H1 (cell line): ENCODE results near the gene STKLD1. TPM values are rescaled to one million over a fixed set of nuclear protein-coding genes. Genes with fewer than 3 reads are reported as not detected.

ENCODE experiments used
- ASH2L ChIP-seq: fragments of 200-600, 300-600 bp; sonication (generic); IDR thresholded peaks from one replicate; pipeline ENCODE4 v1.7.1; 2017; ENCODE audit warnings: low read length
- NANOG ChIP-seq: IDR thresholded peaks from 2 replicates; pipeline ENCODE4 v1.6.1; 2011; ENCODE audit warnings: low read length, low read depth, mild to moderate bottlenecking, inconsistent platforms; ENCODE audit not compliant: insufficient read depth, poor library complexity, severe bottlenecking
- RNF2 ChIP-seq: fragments of 200-900, 300-1000 bp; sonication (generic); IDR thresholded peaks from 2 replicates; pipeline ENCODE4 v1.7.1; 2016; ENCODE audit warnings: borderline replicate concordance, low read depth, mild to moderate bottlenecking, antibody characterized with exemption, low read length; ENCODE audit not compliant: poor library complexity, severe bottlenecking; ENCODE audit errors: missing control alignments
- polyA plus RNA-seq, 7 experiments: library from polyadenylated mRNA; depleted of rRNA in 3 of 7; stranded (reverse) in 5 of 7; unstranded in 2 of 7; fragments of >200 nt in 5 of 7; fragments of 200-250 nt in 2 of 7; gene quantifications; 1 replicate in 5 of 7; 2 replicates in 1 of 7; 4 replicates in 1 of 7; pipeline versions ENCODE4 v1.2.1 to v1.2.3, GENCODE V29; 2011 to 2013; ENCODE audit warnings: missing spikeins in 2 of 7, mixed read lengths in 2 of 7
- total RNA-seq: library from RNA; stranded (reverse); fragmentation: NEBNext Ultra II Directional; extraction: Animal tissue kit (Norgen Biotek cat#: 25700); gene quantifications from 2 replicates; pipeline ENCODE4 v1.2.1, GENCODE V29; 2021

STKLD1 gene
- total and polyA plus RNA-seq, 2 of the 8 experiments (the other 6 are each of a cell fraction or from before 2014, with no cell fraction given), result 0.26 TPM; not detected in 1

- TF ChIP-seq RNF2 (no peak), NANOG (no peak), ASH2L (no peak)
- TF ChIP-seq, all 59 proteins: peak for 0
Observed at GRCh38 chr9:133448487-133448972, 72.4 kb downstream of the STKLD1 start (continued).
